ENCODE results near the gene TUBA8.

GRCh38 chr22:18087350-18087855, 23.2 kb upstream of the TUBA8 start:
- TF ChIP-seq TCF7 (CRISPR knock-in tag; IDR thresholded peaks at IDR 0.05; ENCODE audit: low read depth) (no peak), CTCF (IDR thresholded peaks at IDR 0.05) (no peak)
